Tibial artery (tissue), 4 donors: ENCODE measurements around the gene UQCC2.

ENCODE experiments used
- DNase-seq, 2 donors: peaks; one replicate each; pipeline ENCODE4 v3.0.0-alpha.2; 2019
- H3K27ac ChIP-seq, 2 donors: fragments of 200-600 bp; sonication (generic) in 1 of 2; 1 replicate in 1 of 2; 2 replicates in 1 of 2; pipeline ENCODE4 v1.5.1; 2018 to 2019; ENCODE audit warnings: mild to moderate bottlenecking in 1 of 2
- H3K27me3 ChIP-seq, 2 donors: fragments of 200-600 bp; sonication (generic) in 1 of 2; one replicate each; pipeline versions ENCODE4 v1.5.1 to v1.6.0; 2016 to 2019
- H3K36me3 ChIP-seq, 3 donors: fragments of 200-600 bp; sonication (generic) in 2 of 3; one replicate each; pipeline ENCODE4 v1.5.1; 2016 to 2019; ENCODE audit warnings: mild to moderate bottlenecking in 2 of 3
- H3K4me1 ChIP-seq, 4 donors: fragments of 200-600 bp; sonication (generic) in 2 of 4; 1 replicate in 3 of 4; 2 replicates in 1 of 4; pipeline ENCODE4 v1.5.1; 2016 to 2019
- H3K4me3 ChIP-seq, 2 donors: fragments of 200-600 bp; sonication (generic) in 1 of 2; 1 replicate in 1 of 2; 2 replicates in 1 of 2; pipeline ENCODE4 v1.5.1; 2018 to 2019; ENCODE audit warnings: mild to moderate bottlenecking in 2 of 2
- H3K9me3 ChIP-seq, 3 donors: fragments of 200-600 bp; sonication (generic) in 1 of 3; one replicate each; pipeline ENCODE4 v1.5.1; 2016 to 2019
- intact Hi-C: fragments of 100-400 bp; cut with DNase I; formaldehyde crosslinking; loops from one replicate; pipeline ENCODE4 v1.15.0; 2023; ENCODE audit warnings: low total_unique reads
- TF ChIP-seq, protein P1 (sequence below), 2 experiments: fragments of 200-600 bp in 1 of 2; fragments of 450-650 bp in 1 of 2; IDR thresholded peaks; one replicate each; pipeline ENCODE4 v1.5.1; 2017 to 2019; ENCODE audit warnings: antibody characterized with exemption in 2 of 2, mild to moderate bottlenecking in 1 of 2, moderate library complexity in 1 of 2

The UQCC2 gene

GRCh38 chr6:33658982-33659689 lies 52.4 kb downstream of the UQCC2 start:
- TF ChIP-seq, protein P1, sequence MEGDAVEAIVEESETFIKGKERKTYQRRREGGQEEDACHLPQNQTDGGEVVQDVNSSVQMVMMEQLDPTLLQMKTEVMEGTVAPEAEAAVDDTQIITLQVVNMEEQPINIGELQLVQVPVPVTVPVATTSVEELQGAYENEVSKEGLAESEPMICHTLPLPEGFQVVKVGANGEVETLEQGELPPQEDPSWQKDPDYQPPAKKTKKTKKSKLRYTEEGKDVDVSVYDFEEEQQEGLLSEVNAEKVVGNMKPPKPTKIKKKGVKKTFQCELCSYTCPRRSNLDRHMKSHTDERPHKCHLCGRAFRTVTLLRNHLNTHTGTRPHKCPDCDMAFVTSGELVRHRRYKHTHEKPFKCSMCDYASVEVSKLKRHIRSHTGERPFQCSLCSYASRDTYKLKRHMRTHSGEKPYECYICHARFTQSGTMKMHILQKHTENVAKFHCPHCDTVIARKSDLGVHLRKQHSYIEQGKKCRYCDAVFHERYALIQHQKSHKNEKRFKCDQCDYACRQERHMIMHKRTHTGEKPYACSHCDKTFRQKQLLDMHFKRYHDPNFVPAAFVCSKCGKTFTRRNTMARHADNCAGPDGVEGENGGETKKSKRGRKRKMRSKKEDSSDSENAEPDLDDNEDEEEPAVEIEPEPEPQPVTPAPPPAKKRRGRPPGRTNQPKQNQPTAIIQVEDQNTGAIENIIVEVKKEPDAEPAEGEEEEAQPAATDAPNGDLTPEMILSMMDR (IDR thresholded peaks at IDR 0.05): no peak
- no peak overlapping the region for H3K4me3 ChIP-seq
- no peak overlapping the region for H3K27ac ChIP-seq
- no peak for DNase-seq
- intact Hi-C loops: no loop called here
- peaks cover 0 to 26% of the 10 kb centered on the region in 2 donors for H3K27me3 ChIP-seq
- H3K9me3 ChIP-seq: no peaks in the 10 kb centered on the region
- no peaks in the 10 kb centered on the region for H3K4me1 ChIP-seq
- H3K36me3 ChIP-seq: peaks cover 0 to 46% (median 14%) of the 10 kb centered on the region in 3 donors

GRCh38 chr6:33656844-33657243 lies 54.7 kb downstream of the UQCC2 start:
- no peak for DNase-seq
- no peak overlapping the region for H3K4me3 ChIP-seq
- H3K36me3 ChIP-seq: peaks cover 0 to 27% (median 14%) of the 10 kb centered on the region in 3 donors
- peaks cover 0 to 26% of the 10 kb centered on the region in 2 donors for H3K27me3 ChIP-seq
- intact Hi-C loops: no loop called here
- H3K27ac ChIP-seq: no peak overlapping the region
- H3K9me3 ChIP-seq: no peaks in the 10 kb centered on the region
- TF ChIP-seq, protein P1 (IDR thresholded peaks at IDR 0.05): no peak
- H3K4me1 ChIP-seq: no peaks in the 10 kb centered on the region

DNA sequence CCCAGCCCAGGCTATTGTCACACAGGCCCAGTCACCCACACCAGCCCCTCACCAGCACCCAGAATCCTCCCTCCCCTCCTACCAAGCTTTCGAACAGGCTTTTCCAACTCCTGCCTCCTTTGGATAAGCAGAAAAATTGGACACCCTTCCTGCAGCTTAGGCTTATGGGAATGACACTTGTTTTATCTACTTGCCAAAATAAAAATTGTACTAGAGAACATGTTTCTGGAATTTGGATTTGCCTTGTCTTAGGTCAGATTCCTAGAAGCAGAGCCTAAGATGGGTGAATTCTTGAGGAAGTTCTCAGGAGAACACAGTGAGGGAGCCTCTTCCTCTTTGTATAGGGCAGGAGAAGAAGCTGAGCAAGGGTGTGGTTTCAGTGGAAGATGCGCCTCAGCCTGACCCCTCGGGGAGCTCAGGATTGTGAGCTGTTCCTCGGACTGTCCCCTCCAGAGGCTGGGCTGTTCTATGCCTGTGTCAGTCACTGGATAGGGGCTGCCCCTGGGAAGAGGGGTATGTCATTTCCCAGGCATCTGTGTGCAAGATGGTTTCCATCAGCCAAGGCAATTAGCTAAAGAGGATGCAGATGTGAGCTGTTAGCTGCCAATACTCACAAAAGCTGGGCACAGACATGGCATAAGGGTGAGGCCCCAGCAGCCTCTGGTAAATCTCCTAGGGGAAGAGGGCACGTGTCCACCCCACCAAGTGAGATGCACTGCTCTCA lies 56.5 kb downstream of the UQCC2 start:
- H3K9me3 ChIP-seq: no peaks in the 10 kb centered on the region
- no peak overlapping the region for H3K4me3 ChIP-seq
- no peaks in the 10 kb centered on the region for H3K4me1 ChIP-seq
- TF ChIP-seq, protein P1 (IDR thresholded peaks at IDR 0.05): no peak
- intact Hi-C loops: no loop called here
- no peak for DNase-seq
- peaks cover 0 to 21% (median 14%) of the 10 kb centered on the region in 3 donors for H3K36me3 ChIP-seq
- H3K27me3 ChIP-seq: peaks cover 0 to 26% of the 10 kb centered on the region in 2 donors
- no peak overlapping the region for H3K27ac ChIP-seq

- Histone ChIP-seq H3K9me3 (no peaks in the 10 kb centered on the region), H3K27ac (no peak overlapping the region), H3K36me3 (no peaks in the 10 kb centered on the region), H3K27me3 (peaks cover 0 to 7% of the 10 kb centered on the region in 2 donors), H3K4me1 (no peaks in the 10 kb centered on the region), H3K4me3 (no peak overlapping the region)
- no peak for DNase-seq
- TF ChIP-seq, protein P1 (IDR thresholded peaks at IDR 0.05): no peak
- intact Hi-C loops: no loop called here
Measured at GRCh38 chr6:33652002-33652401, 59.5 kb downstream of the UQCC2 start.

GRCh38 chr6:33651403-33651802 lies 60.1 kb downstream of the UQCC2 start:
- no peaks in the 10 kb centered on the region for H3K36me3 ChIP-seq
- no peaks in the 10 kb centered on the region for H3K4me1 ChIP-seq
- no peak for DNase-seq
- H3K27ac ChIP-seq: no peak overlapping the region
- TF ChIP-seq, protein P1 (IDR thresholded peaks at IDR 0.05): no peak
- H3K27me3 ChIP-seq: peaks cover 0 to 3% of the 10 kb centered on the region in 2 donors
- no peaks in the 10 kb centered on the region for H3K9me3 ChIP-seq
- intact Hi-C loops: no loop called here
- no peak overlapping the region for H3K4me3 ChIP-seq
